ENCODE data around the gene SEC61A2. TPM values are rescaled to one million over a fixed set of nuclear protein-coding genes. Genes with fewer than 3 reads are reported as not detected.
A peak's percentile ranks its signal among the peaks of the same experiment; 100 is the strongest.

Gene SEC61A2
- polyA plus RNA-seq, 3 donors: 0.30 to 3.4 (median 0.98) TPM

GRCh38 chr10:12214093-12214492, 84.6 kb downstream of the SEC61A2 start:
- peaks cover 29% of the 10 kb centered on the region for H3K79me2 ChIP-seq (ENCODE audit: insufficient read depth, low read length)
- Mint-ChIP-seq H3K36me3 (peaks cover 53 to 70% of the 10 kb centered on the region in 2 donors), H3K4me3 (no peak overlapping the region)

DNA sequence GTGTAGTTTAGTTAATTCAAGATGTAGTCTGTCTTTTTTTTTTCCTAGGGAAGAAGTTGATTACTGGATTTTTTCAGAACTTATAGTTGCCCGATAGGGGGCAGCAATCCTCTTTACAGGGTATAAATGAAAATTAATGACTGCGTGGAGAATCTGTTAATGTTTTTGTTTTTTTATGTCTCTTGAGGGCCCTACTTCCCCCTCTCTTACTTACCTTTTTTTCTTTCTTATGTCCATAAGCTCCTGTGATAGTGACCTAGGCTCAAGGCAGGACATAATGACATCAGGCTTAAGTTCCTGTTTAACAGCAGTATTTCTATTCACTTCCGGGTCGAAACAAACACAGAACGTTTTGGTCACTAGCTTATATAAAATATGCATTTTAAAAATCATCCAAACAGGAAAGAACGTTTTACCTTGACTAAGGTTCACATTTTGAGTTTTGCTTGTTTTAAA, 85.3 kb downstream of the SEC61A2 start:
- Histone ChIP-seq H2AFZ (ENCODE audit: insufficient read depth, low read depth, low read length, poor library complexity, severe bottlenecking) (peak overlapping the region; percentile 75), H3K27me3 (ENCODE audit: control insufficient read depth in 2 of 2, insufficient read depth in 2 of 2, low read length in 2 of 2) (no peaks in the 10 kb centered on the region), H3K79me2 (ENCODE audit: insufficient read depth, low read length) (peaks cover 33% of the 10 kb centered on the region), H3K4me3 (replicated peaks in 1 of 3; ENCODE audit: low read depth in 2 of 3, low read length in 3 of 3) (peak overlapping the region; percentile 31 to 79 (median 70)), H3K27ac (ENCODE audit: low read depth in 1 of 2, low read length in 2 of 2) (peak overlapping the region in 1 of 2 donors; percentile 73), H3K4me2 (replicated peaks; ENCODE audit: extremely low read depth, low read length, poor library complexity, severe bottlenecking) (peak overlapping the region; percentile 67), H3K9me3 (replicated peaks in 1 of 2; ENCODE audit: control insufficient read depth in 1 of 2, insufficient read depth in 1 of 2, low read length in 2 of 2) (no peaks in the 10 kb centered on the region), H3K36me3 (replicated peaks in 1 of 2; ENCODE audit: control insufficient read depth in 1 of 2, insufficient read depth in 2 of 2, low read length in 2 of 2) (peaks cover 46 to 80% of the 10 kb centered on the region in 2 donors), H3K4me1 (ENCODE audit: control insufficient read depth in 1 of 2, insufficient read depth in 2 of 2, low read length in 2 of 2) (peaks cover 13 to 18% of the 10 kb centered on the region in 2 donors), H4K20me1 (ENCODE audit: insufficient read depth, low read length) (peaks cover 9% of the 10 kb centered on the region), H3K9ac (ENCODE audit: insufficient read depth, low read length, poor library complexity, severe bottlenecking) (peak overlapping the region; percentile 45)
- H3K4me3 Mint-ChIP-seq: peak overlapping the region; percentile 64 to 89
- peak; percentile 27 to 58 (median 57) for DNase-seq
- H3K4me1 Mint-ChIP-seq: peaks cover 22% of the 10 kb centered on the region
- 20% methylated on average over 2 of the region's 6 CpGs for WGBS (ENCODE audit: insufficient coverage)
- H3K9me3 Mint-ChIP-seq: no peaks in the 10 kb centered on the region
- intact Hi-C loops (cut with micrococcal nuclease): no loop called here
- TF ChIP-seq CTCF (IDR thresholded peaks at IDR 0.05): peak; percentile 86
- peaks cover 52 to 70% of the 10 kb centered on the region in 2 donors for H3K36me3 Mint-ChIP-seq
- no peaks in the 10 kb centered on the region for H3K27me3 Mint-ChIP-seq (ENCODE audit: low read depth in 3 of 3)
- peak overlapping the region; percentile 2 to 92 (median 78) for H3K27ac Mint-ChIP-seq

More at GRCh38 chr10:12214093-12214492, 84.6 kb downstream of the SEC61A2 start:
- Histone ChIP-seq H3K27me3 (ENCODE audit: control insufficient read depth in 2 of 2, insufficient read depth in 2 of 2, low read length in 2 of 2) (no peaks in the 10 kb centered on the region), H4K20me1 (ENCODE audit: insufficient read depth, low read length) (peaks cover 12% of the 10 kb centered on the region), H3K9me3 (replicated peaks in 1 of 2; ENCODE audit: control insufficient read depth in 1 of 2, insufficient read depth in 1 of 2, low read length in 2 of 2) (no peaks in the 10 kb centered on the region), H3K36me3 (replicated peaks in 1 of 2; ENCODE audit: control insufficient read depth in 1 of 2, insufficient read depth in 2 of 2, low read length in 2 of 2) (peaks cover 50 to 80% of the 10 kb centered on the region in 2 donors), H3K4me3 (replicated peaks in 1 of 3; ENCODE audit: low read depth in 2 of 3, low read length in 3 of 3) (no peak overlapping the region), H2AFZ (ENCODE audit: insufficient read depth, low read depth, low read length, poor library complexity, severe bottlenecking) (no peak overlapping the region), H3K27ac (ENCODE audit: low read depth in 1 of 2, low read length in 2 of 2) (peak overlapping the region in 1 of 2 donors; percentile 73), H3K9ac (ENCODE audit: insufficient read depth, low read length, poor library complexity, severe bottlenecking) (no peak overlapping the region), H3K4me1 (ENCODE audit: control insufficient read depth in 1 of 2, insufficient read depth in 2 of 2, low read length in 2 of 2) (peaks cover 7 to 11% of the 10 kb centered on the region in 2 donors), H3K4me2 (replicated peaks; ENCODE audit: extremely low read depth, low read length, poor library complexity, severe bottlenecking) (no peak overlapping the region)
- no peak for DNase-seq
- intact Hi-C loops (cut with micrococcal nuclease): no loop called here
- no peak for TF ChIP-seq CTCF (IDR thresholded peaks at IDR 0.05)
- Mint-ChIP-seq H3K4me1 (peaks cover 17% of the 10 kb centered on the region), H3K27me3 (ENCODE audit: low read depth in 3 of 3) (no peaks in the 10 kb centered on the region), H3K27ac (peak overlapping the region in 3 of 7 donors; percentile 2 to 62 (median 23)), H3K9me3 (no peaks in the 10 kb centered on the region)
- WGBS (ENCODE audit: insufficient coverage): 37% methylated on average over 2 of the region's 4 CpGs

Small RNA genes within 50 kb of the gene (small RNA-seq; reads per million reads assigned to genes)
- not detected for gene MIR548AK (ENCODE audit: insufficient read length, low read depth)
- gene RNU6-88P (ENCODE audit: insufficient read length, low read depth): not detected

Other genes starting within 250 kb of the SEC61A2 start
- gene UPF2, start 86.9 kb upstream of the SEC61A2 start, polyA plus RNA-seq: 1 to 10 TPM; 2.7 to 6.7 (median 4.3) TPM
- 10 to 100 TPM in 2 of 3 donors, 1 to 10 TPM in 1; 7.0 to 12.1 (median 11.2) TPM for gene DHTKD1, start 60.7 kb upstream of the SEC61A2 start, polyA plus RNA-seq
- 10 to 100 TPM; 28.3 to 51.1 (median 43.7) TPM for gene NUDT5, start 66.2 kb downstream of the SEC61A2 start, polyA plus RNA-seq
- gene CDC123, start 66.5 kb downstream of the SEC61A2 start, polyA plus RNA-seq: 10 to 100 TPM; 38.2 to 78.7 (median 76.0) TPM
- gene CAMK1D, start 219.9 kb downstream of the SEC61A2 start, polyA plus RNA-seq: 10 to 100 TPM in 1 of 3 donors, 1 to 10 TPM in 2; 6.7 to 11.8 (median 7.1) TPM

Data from CD14-positive monocyte (primary cell).